ES-I3 (cell line): ENCODE data around the gene CCL2.
A peak's percentile ranks its signal among the peaks of the same experiment; 100 is the strongest.

Source experiments
- H3K36me3 ChIP-seq: 2 replicates; pipeline ENCODE4 v1.6.1; 2013; ENCODE audit warnings: mild to moderate bottlenecking, low read length, control low read depth, moderate library complexity; ENCODE audit not compliant: insufficient read depth
- H3K4me1 ChIP-seq: 2 replicates; pipeline ENCODE4 v1.6.1; 2013; ENCODE audit warnings: mild to moderate bottlenecking, control low read depth, low read length; ENCODE audit not compliant: insufficient read depth
- H3K9ac ChIP-seq: 2 replicates; pipeline ENCODE4 v1.6.1; 2013; ENCODE audit warnings: low read depth, mild to moderate bottlenecking, low read length, moderate library complexity
- H3K9me3 ChIP-seq: 2 replicates; pipeline ENCODE4 v1.6.1; 2013; ENCODE audit warnings: mild to moderate bottlenecking, low read length, moderate library complexity; ENCODE audit not compliant: control insufficient read depth, insufficient read depth

The CCL2 gene

DNA sequence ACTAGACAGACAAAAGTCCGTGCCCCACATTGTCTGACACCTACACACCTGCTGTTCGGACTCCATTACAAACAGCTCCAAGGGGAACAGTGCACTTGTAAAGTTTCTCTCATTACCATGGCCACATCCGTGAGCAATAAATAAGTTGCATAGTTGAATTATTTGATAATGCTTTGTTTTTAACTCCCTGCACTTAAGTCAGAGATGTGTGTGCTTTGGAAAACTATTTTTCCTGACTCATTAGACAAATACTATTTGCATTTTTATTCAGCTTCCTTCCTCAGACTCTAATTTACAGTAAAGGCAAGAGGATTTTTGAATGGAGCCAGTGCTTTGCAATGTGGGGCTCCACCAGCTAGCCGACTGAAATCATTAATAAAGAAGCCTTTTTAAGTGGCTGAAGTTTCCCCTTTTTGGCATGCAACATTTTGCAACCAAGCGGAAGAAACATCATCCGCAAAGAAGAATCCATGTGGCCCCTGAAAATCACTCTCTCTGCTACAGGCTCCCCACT lies 6.5 kb upstream of the CCL2 start:
- Histone ChIP-seq H3K9me3 (no peaks in the 10 kb centered on the region), H3K36me3 (no peaks in the 10 kb centered on the region), H3K4me1 (peaks cover 7% of the 10 kb centered on the region), H3K9ac (no peak overlapping the region)

DNA sequence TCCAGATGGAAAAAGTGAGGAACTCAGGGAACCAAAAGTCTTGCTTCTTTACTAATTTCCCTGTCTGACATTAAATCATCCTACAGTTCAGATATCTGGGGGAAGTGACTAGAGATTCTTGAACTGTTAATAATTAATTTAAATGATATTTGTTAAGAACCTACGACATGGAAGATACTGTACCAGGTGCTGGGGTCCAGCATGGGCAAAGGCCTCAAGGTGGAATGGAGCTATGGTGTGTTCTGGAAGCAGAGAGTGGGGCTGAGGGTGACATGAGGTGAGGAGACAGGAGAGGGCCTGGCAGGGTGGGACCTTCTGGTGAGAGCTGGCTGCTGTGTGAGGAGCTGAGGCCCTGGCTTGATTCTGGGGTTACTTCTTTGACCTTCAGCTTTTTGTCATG lies 6.0 kb upstream of the CCL2 start:
- H3K9me3 ChIP-seq: no peaks in the 10 kb centered on the region
- H3K9ac ChIP-seq: no peak overlapping the region
- H3K36me3 ChIP-seq: no peaks in the 10 kb centered on the region
- H3K4me1 ChIP-seq: peaks cover 12% of the 10 kb centered on the region

DNA sequence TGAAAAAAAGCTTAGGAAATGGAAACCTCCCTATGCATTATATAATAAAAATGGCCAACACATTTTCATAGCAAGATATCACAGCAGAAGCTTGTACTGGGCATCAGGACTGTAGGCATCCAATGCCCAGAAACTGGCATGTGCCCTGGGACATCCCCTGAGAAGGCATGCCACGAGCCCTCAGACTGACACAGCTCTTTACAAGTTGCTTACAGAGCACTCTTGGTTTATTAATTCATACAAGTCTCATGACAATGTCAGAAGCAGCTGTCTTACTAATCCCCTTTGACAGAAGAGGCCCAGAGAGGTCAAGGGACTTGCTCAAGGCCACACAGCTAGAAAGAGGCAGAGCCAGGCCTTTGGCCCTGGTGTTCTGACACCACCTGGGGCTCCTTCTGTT lies 5.6 kb upstream of the CCL2 start:
- no peak overlapping the region for H3K9ac ChIP-seq
- no peaks in the 10 kb centered on the region for H3K9me3 ChIP-seq
- H3K4me1 ChIP-seq: peaks cover 16% of the 10 kb centered on the region
- H3K36me3 ChIP-seq: no peaks in the 10 kb centered on the region

DNA sequence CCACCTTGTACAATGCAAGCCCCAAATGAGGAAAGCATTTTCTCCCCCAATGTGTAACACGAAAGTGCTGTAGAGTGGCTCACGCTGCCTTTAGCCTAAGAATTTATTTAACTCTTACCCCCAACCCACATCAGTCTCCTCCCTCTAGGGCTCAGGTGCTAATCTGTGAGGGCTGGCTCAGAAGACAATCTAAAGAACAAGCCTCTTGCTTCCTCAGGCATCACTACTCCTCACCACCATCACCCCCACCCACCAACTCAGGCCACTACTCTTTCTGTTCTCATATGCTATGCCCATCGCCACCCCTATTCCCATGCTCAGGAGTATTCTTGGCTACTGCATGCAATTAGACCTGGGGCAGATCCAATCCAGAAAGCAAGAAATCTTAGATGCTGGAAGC lies 3.9 kb upstream of the CCL2 start:
- H3K9ac ChIP-seq: no peak overlapping the region
- H3K9me3 ChIP-seq: no peaks in the 10 kb centered on the region
- peaks cover 18% of the 10 kb centered on the region for H3K4me1 ChIP-seq
- no peaks in the 10 kb centered on the region for H3K36me3 ChIP-seq

DNA sequence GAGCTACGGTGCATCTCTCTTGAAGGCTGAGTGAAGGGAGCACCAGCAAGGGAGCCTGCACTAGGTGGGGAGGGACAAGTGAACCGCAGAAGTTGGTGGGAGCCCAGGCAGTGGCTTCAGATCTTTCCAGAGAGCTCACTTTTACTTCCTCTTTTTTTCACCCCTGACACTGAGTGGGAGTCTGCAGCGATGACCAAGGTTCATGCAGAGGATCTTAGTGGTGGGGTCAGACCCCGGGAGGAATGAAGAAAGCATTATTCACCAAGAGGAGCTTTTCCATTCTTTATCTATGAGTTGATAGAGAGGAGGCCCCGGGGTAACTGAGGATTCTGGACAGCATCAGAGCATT lies 3.0 kb upstream of the CCL2 start:
- Histone ChIP-seq H3K36me3 (no peaks in the 10 kb centered on the region), H3K9ac (no peak overlapping the region), H3K9me3 (no peaks in the 10 kb centered on the region), H3K4me1 (peaks cover 18% of the 10 kb centered on the region)

DNA sequence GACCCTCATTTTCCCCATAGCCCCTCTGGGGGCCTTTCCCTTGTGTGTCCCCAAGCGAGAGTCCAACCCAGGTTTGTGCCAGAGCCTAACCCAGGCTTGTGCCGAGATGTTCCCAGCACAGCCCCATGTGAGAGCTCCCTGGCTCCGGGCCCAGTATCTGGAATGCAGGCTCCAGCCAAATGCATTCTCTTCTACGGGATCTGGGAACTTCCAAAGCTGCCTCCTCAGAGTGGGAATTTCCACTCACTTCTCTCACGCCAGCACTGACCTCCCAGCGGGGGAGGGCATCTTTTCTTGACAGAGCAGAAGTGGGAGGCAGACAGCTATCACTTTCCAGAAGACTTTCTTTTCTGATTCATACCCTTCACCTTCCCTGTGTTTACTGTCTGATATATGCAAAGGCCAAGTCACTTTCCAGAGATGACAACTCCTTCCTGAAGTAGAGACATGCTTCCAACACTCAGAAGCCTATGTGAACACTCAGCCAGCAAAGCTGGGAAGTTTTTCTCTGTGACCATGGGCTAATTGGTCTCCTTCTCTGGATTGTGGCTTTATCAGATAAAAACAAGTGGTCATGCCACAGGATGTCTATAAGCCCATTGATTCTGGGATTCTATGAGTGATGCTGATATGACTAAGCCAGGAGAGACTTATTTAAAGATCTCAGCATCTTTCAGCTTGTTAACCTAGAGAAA lies 2.5 kb upstream of the CCL2 start:
- Histone ChIP-seq H3K9me3 (no peaks in the 10 kb centered on the region), H3K36me3 (no peaks in the 10 kb centered on the region), H3K9ac (no peak overlapping the region), H3K4me1 (peaks cover 18% of the 10 kb centered on the region)

DNA sequence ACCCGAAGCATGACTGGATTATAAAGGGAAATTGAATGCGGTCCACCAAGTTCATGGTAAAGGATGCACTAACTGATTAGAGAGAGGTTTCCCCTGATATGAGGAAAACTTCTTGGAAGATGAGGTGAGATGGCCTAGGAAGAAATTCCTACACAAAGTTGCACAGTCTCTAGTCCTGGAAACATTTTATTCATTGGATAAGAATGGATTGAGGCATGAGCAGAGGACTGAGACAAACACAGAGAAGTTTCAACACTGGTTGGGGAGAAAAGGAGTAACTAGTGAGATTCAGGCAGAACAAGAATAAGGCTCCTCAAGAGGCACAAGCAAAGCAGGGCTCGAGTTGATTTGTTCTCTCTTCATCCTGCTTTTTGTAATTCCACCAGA lies 2.0 kb upstream of the CCL2 start:
- Histone ChIP-seq H3K36me3 (no peaks in the 10 kb centered on the region), H3K9ac (no peak overlapping the region), H3K9me3 (no peaks in the 10 kb centered on the region), H3K4me1 (peaks cover 18% of the 10 kb centered on the region)

DNA sequence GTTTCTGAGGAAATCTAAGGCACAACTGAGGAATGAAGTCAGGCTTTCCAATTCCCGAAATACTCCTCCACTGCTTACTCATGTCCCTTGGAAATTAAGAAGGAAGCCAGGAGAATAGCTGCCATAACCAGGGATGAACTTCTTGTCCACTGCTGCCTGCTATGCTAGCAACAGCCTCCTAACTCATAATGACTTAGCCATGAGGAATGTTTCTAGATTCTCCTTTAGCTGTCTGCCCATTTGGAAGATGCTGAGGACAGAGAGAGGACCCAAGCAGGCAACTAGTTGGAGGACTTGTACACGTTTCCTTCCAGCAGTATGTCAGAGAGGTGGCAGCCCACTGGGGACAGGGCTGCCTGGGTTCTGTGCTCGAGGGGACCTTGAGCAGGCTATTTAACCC lies 939 bp upstream of the CCL2 start:
- H3K36me3 ChIP-seq: no peaks in the 10 kb centered on the region
- H3K4me1 ChIP-seq: peaks cover 18% of the 10 kb centered on the region
- H3K9me3 ChIP-seq: no peaks in the 10 kb centered on the region
- no peak overlapping the region for H3K9ac ChIP-seq

DNA sequence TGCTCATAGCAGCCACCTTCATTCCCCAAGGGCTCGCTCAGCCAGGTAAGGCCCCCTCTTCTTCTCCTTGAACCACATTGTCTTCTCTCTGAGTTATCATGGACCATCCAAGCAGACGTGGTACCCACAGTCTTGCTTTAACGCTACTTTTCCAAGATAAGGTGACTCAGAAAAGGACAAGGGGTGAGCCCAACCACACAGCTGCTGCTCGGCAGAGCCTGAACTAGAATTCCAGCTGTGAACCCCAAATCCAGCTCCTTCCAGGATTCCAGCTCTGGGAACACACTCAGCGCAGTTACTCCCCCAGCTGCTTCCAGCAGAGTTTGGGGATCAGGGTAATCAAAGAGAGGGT lies 272 bp downstream of the CCL2 start:
- H3K36me3 ChIP-seq: no peaks in the 10 kb centered on the region
- H3K4me1 ChIP-seq: peaks cover 18% of the 10 kb centered on the region
- H3K9ac ChIP-seq: peak overlapping the region; percentile 44
- no peaks in the 10 kb centered on the region for H3K9me3 ChIP-seq

DNA sequence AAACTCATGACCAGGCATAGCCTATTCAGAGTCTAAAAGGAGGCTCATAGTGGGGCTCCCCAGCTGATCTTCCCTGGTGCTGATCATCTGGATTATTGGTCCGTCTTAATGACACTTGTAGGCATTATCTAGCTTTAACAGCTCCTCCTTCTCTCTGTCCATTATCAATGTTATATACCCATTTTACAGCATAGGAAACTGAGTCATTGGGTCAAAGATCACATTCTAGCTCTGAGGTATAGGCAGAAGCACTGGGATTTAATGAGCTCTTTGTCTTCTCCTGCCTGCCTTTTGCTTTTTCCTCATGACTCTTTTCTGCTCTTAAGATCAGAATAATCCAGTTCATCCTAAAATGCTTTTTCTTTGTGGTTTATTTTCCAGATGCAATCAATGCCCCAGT lies 756 bp downstream of the CCL2 start:
- Histone ChIP-seq H3K9ac (peak overlapping the region; percentile 44; the same call in 1 of the 2 replicates), H3K36me3 (no peaks in the 10 kb centered on the region), H3K4me1 (peaks cover 18% of the 10 kb centered on the region), H3K9me3 (no peaks in the 10 kb centered on the region)

DNA sequence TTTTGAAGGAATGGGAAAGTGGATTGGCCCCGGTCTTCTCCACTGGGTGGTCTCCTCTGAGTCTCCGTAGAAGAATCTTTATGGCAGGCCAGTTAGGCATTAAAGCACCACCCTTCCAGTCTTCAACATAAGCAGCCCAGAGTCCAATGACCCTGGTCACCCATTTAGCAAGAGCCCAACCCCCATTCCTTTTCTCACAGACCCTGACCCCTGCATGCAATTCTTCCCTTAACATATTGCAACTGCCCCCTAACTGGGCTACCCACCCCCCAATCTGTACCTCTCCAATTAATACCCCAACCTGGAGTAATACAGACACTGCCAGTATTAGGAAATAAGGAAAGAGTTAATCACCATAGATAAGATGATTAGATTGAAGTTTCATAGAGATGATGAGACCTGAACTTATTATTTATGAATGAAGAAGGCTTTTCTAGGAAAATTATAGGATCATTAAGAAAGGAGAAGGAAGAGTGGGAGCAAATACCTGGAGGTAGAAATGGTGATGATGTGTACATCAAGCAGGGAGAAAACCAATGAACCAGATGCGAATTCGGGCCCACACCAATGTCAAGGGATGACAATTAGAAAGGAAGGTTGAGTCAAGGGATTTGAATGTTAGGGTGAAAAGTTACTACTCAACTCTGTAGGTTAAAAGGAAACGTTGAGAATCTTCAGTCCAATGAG lies 2.4 kb downstream of the CCL2 start:
- Histone ChIP-seq H3K4me1 (peaks cover 18% of the 10 kb centered on the region), H3K9ac (no peak overlapping the region), H3K36me3 (no peaks in the 10 kb centered on the region), H3K9me3 (no peaks in the 10 kb centered on the region)

DNA sequence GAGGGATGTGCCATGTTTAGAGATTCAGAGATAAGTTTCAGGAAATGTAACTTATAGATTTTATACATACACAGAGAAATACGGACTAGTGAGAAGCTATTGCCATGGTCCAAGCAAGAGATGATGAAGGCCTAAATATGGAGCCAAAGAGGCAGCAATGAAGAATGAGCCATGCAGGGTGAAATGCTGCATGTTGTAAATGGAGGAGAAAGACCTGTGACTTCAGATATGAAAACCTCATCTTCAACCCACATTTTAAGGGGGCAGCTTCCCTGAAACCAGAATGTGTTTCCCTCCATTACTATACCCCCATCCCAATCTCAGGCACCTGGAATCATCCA lies 2.9 kb downstream of the CCL2 start:
- peaks cover 14% of the 10 kb centered on the region for H3K4me1 ChIP-seq
- H3K9me3 ChIP-seq: no peaks in the 10 kb centered on the region
- H3K9ac ChIP-seq: no peak overlapping the region
- H3K36me3 ChIP-seq: no peaks in the 10 kb centered on the region

DNA sequence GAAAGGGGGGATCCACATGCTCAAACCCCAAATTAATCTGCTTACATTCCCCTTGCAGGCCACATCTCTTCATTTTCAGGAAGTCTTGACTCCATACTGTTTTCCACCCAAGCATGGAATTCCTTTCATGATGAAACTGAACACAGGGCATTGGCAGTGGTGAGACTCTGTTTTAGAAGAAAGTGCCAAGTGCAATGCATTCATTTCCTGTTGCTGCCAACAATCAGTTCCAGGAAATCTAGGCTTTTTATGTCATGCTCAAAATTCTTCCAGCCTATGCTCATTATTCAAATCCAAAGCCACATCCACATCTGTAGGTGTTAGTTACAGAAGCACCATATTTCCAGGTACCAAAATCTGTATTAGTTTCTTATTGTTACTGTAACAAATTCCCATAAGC lies 4.1 kb downstream of the CCL2 start:
- peaks cover 5% of the 10 kb centered on the region for H3K4me1 ChIP-seq
- H3K9me3 ChIP-seq: no peaks in the 10 kb centered on the region
- no peaks in the 10 kb centered on the region for H3K36me3 ChIP-seq
- H3K9ac ChIP-seq: no peak overlapping the region

DNA sequence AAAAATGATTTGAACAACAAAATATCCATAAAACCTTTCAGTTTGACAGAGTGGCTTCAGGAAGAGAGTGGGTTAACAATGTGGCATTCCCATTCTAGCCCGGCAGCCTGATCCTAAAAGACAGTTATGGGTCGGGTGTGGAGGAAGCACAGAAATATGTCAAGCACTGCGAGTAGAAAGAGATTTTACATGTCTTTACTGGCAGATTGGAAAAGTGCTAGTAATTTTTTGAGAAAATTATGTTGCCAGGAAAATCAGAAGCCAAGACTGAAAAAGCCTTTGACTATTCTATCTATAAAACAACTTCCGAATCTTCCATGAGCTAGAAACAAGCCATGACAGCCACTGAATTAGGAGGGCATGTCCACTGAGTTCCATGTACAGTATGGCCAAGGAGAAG lies 5.8 kb downstream of the CCL2 start:
- H3K9me3 ChIP-seq: no peaks in the 10 kb centered on the region
- no peak overlapping the region for H3K9ac ChIP-seq
- no peaks in the 10 kb centered on the region for H3K4me1 ChIP-seq
- no peaks in the 10 kb centered on the region for H3K36me3 ChIP-seq

DNA sequence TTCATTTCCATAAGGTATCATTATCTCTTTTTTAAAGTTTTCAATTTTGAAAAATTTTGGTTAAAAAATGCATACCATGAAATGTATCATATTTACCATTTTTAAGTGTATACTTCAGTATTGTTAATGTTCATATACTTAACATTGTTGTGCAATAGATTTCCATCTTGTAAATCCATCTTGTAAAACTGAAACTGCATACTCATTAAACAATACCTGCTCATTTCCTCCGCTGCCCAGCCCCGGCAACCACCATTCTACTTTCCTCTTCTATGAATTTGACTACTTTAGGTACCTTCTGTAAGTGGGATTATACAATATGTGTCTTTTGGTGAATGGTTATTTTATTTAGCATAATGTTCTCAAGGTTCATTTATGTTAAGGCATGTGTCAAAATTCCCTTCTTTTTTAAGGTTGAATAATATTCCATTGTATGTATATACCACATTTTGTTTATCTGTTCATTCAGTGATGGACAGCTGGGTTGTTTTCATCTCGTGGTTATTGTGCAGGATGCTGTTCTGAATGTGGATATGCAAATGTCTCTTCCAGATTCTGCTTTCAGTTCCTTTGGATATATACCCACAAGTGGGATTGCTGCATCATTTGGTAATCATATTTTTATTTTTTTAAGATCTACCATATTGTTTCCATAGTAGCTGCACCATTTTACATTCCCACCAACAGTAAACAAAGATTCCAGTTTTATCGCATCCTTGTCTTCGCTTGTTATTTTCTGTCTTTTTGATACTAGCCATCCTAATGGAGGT lies 6.7 kb downstream of the CCL2 start:
- H3K36me3 ChIP-seq: no peaks in the 10 kb centered on the region
- no peaks in the 10 kb centered on the region for H3K9me3 ChIP-seq
- H3K4me1 ChIP-seq: no peaks in the 10 kb centered on the region
- H3K9ac ChIP-seq: no peak overlapping the region
